A549 (cell line): Measurements from ENCODE around the gene FRYL. TPM values are rescaled to one million over a fixed set of nuclear protein-coding genes. Genes with fewer than 3 reads are reported as not detected.

Experiments used
- ATAC-seq, 2 experiments: fragments of 200-7000 bp in 1 of 2; fragments of >200 bp in 1 of 2; cut with Nextera tagmentation in 1 of 2; cut with Tn5 transposase in 1 of 2; 3 replicates each; pipeline versions ENCODE4 v1.8.0 to v1.9.1; 2018 to 2020; ENCODE audit warnings: mild to moderate bottlenecking in 1 of 2, moderate library complexity in 1 of 2
- CTCF ChIA-PET: fragments of 300-600 bp; sonication (Branson Sonifier 250); formaldehyde crosslinking; extraction: SDS; loops from one replicate; lab custom pipeline; 2021; ENCODE audit warnings: antibody characterized with exemption, inconsistent platforms; lab: Yijun Ruan, JAX
- POLR2A ChIA-PET: fragments of 350-600 bp; formaldehyde crosslinking; extraction: SDS; loops from one replicate; lab custom pipeline; 2021; ENCODE audit warnings: antibody characterized with exemption, inconsistent platforms; lab: Yijun Ruan, JAX
- DNase-seq, 2 experiments: peaks; one replicate each; pipeline versions ENCODE4 v3.0.0 to v3.0.0-alpha.2; 2011 to 2016; ENCODE audit warnings: low read depth in 1 of 2, low spot score in 1 of 2
- FAIRE-seq: peaks from 2 replicates; lab custom pipeline; 2011; peaks lifted over from hg19 to GRCh38; lab: Jason Lieb, UNC
- H3K27ac ChIP-seq, 2 experiments: fragments of >200 bp; sonication (Bioruptor Twin); formaldehyde crosslinking; 3 replicates each; pipeline ENCODE4 v1.5.1; 2016 to 2017
- H3K4me1 ChIP-seq: fragments of >200 bp; sonication (Bioruptor Twin); formaldehyde crosslinking; 3 replicates; pipeline ENCODE4 v1.6.1; 2016
- H3K4me2 ChIP-seq: fragments of >200 bp; sonication (Bioruptor Twin); formaldehyde crosslinking; 3 replicates; pipeline ENCODE4 v1.6.1; 2016
- H3K4me3 ChIP-seq: fragments of >200 bp; sonication (Bioruptor Twin); formaldehyde crosslinking; 3 replicates; pipeline ENCODE4 v1.5.1; 2016
- H3K9me3 ChIP-seq: fragments of >200 bp; sonication (Bioruptor Twin); formaldehyde crosslinking; 3 replicates; pipeline ENCODE4 v1.6.1; 2016
- BHLHE40 ChIP-seq: IDR thresholded peaks from 2 replicates; pipeline ENCODE4 v1.6.1; 2012; ENCODE audit warnings: low read depth, low read length, inconsistent platforms
- CHD2 ChIP-seq: fragments of 150-350 bp; IDR thresholded peaks from 2 replicates; pipeline ENCODE4 v1.6.1; 2014; ENCODE audit warnings: low read length; ENCODE audit not compliant: partially characterized antibody
- CHD4 ChIP-seq: fragments of 200-600 bp; sonication (generic); IDR thresholded peaks from 2 replicates; pipeline ENCODE4 v1.6.1; 2016; ENCODE audit warnings: antibody characterized with exemption, mild to moderate bottlenecking, borderline replicate concordance
- E2F6 ChIP-seq: IDR thresholded peaks from 2 replicates; pipeline ENCODE4 v1.6.1; 2012; ENCODE audit warnings: low read depth, borderline replicate concordance
- EHF ChIP-seq: fragments of 250-450 bp; sonication (Bioruptor Pico); IDR thresholded peaks from 2 replicates; pipeline ENCODE4 v1.5.0; 2020; ENCODE audit warnings: mild to moderate bottlenecking
- EHMT2 ChIP-seq: fragments of 200-600 bp; sonication (generic); IDR thresholded peaks from 2 replicates; pipeline ENCODE4 v1.6.1; 2016; ENCODE audit warnings: antibody characterized with exemption, low read depth, mild to moderate bottlenecking, moderate library complexity
- EP300 ChIP-seq, 2 experiments: fragments of >200 bp; sonication (Bioruptor Twin); formaldehyde crosslinking; IDR thresholded peaks; 2 replicates in 1 of 2; 3 replicates in 1 of 2; pipeline ENCODE4 v1.6.1; 2016 to 2017
- FOSL2 ChIP-seq, 2 experiments: fragments of 450-650 bp in 1 of 2; fragments of >200 bp in 1 of 2; sonication (Bioruptor Twin) in 1 of 2; formaldehyde crosslinking; IDR thresholded peaks; 2 replicates each; pipeline versions ENCODE4 v1.5.0 to v1.6.1; 2016 to 2020; ENCODE audit warnings: mild to moderate bottlenecking in 1 of 2, moderate library complexity in 1 of 2
- GATA3 ChIP-seq: IDR thresholded peaks from 2 replicates; pipeline ENCODE4 v1.6.1; 2012; ENCODE audit warnings: borderline replicate concordance
- HEYL ChIP-seq: fragments of 250-450 bp; sonication (Bioruptor Pico); IDR thresholded peaks from 2 replicates; pipeline ENCODE4 v1.8.0; 2021; ENCODE audit warnings: mild to moderate bottlenecking, moderate library complexity
- HOXA7 ChIP-seq: fragments of 250-450 bp; sonication (Bioruptor Pico); IDR thresholded peaks from 2 replicates; pipeline ENCODE4 v1.5.0; 2020; ENCODE audit warnings: mild to moderate bottlenecking, moderate library complexity
- JUNB ChIP-seq: fragments of >200 bp; sonication (Bioruptor Twin); formaldehyde crosslinking; IDR thresholded peaks from 2 replicates; pipeline ENCODE4 v1.6.1; 2016
- KDM1A ChIP-seq: fragments of 200-600 bp; sonication (generic); IDR thresholded peaks from 2 replicates; pipeline ENCODE4 v1.6.1; 2016; ENCODE audit warnings: low read depth, mild to moderate bottlenecking
- MAFK ChIP-seq: fragments of 450-650 bp; IDR thresholded peaks from 2 replicates; pipeline ENCODE4 v1.6.1; 2014; ENCODE audit not compliant: partially characterized antibody
- MAX ChIP-seq: IDR thresholded peaks from 2 replicates; pipeline ENCODE4 v1.6.1; 2012
- MAZ ChIP-seq: fragments of 150-350 bp; IDR thresholded peaks from 2 replicates; pipeline ENCODE4 v1.6.1; 2014; ENCODE audit warnings: antibody characterized with exemption, low read depth, low read length, borderline replicate concordance
- MYC ChIP-seq: IDR thresholded peaks from 2 replicates; pipeline ENCODE4 v1.6.1; 2012; ENCODE audit warnings: mild to moderate bottlenecking, inconsistent platforms, low read length, improper control_type of control experiment, borderline replicate concordance
- RAD21 ChIP-seq, 2 experiments: fragments of >200 bp in 1 of 2; sonication (Bioruptor Twin) in 1 of 2; formaldehyde crosslinking in 1 of 2; IDR thresholded peaks in 1 of 2; conservative IDR thresholded peaks in 1 of 2; 2 replicates in 1 of 2; 3 replicates in 1 of 2; pipeline ENCODE4 v1.6.1; 2012 to 2018; ENCODE audit warnings: inconsistent platforms in 1 of 2
- RCOR1 ChIP-seq: fragments of 150-350 bp; IDR thresholded peaks from 2 replicates; pipeline ENCODE4 v1.6.1; 2014; ENCODE audit warnings: antibody characterized with exemption, low read length, low read depth
- SMC3 ChIP-seq: fragments of >200 bp; sonication (Bioruptor Twin); formaldehyde crosslinking; IDR thresholded peaks from 3 replicates; pipeline ENCODE4 v1.6.1; 2018; ENCODE audit warnings: inconsistent platforms
- WGBS: methylation state at CpG from one replicate; pipeline ENCODE4 v1.1.6; 2017; ENCODE audit errors: missing lambda C conversion rate; 5-methylcytosine and 5-hydroxymethylcytosine counted together
- polyA plus RNA-seq, 4 experiments: library from polyadenylated mRNA; depleted of rRNA in 3 of 4; stranded (reverse); fragments of >200 nt; fragmentation: RNase III in 1 of 4; extraction: RNeasy Plus Mini Kit Qiagen cat#74134 plus additional on column Dnase treatment in 1 of 4; gene quantifications; 2 replicates in 3 of 4; 3 replicates in 1 of 4; pipeline ENCODE4 v1.2.3, GENCODE V29; 2011 to 2017

Gene FRYL
- polyA plus RNA-seq, 2 of the 4 experiments (the other 2 are of a cell fraction), result 7.1 to 21.1 TPM

GRCh38 chr4:48518143-48518542 is 261.9 kb downstream of the FRYL start:
- H3K4me1 ChIP-seq, result no peaks in the 10 kb centered on the region
- H3K27ac ChIP-seq, result no peak overlapping the region
- H3K4me2 ChIP-seq, result no peak overlapping the region
- H3K4me3 ChIP-seq, result no peak overlapping the region
- POLR2A ChIA-PET, result no interaction called here
- no peak for DNase-seq
- TF ChIP-seq SMC3 (no peak), CHD2 (no peak), MAZ (no peak), JUNB (no peak), RAD21 (conservative IDR thresholded peaks at IDR 0.05 in 1 of 2, IDR thresholded peaks at IDR 0.05 in 1 of 2) (no peak)
- TF ChIP-seq, all 56 proteins: peak for 0
- H3K9me3 ChIP-seq, result no peaks in the 10 kb centered on the region
- CTCF ChIA-PET, result no interaction called here
- ATAC-seq, result no peak
- no peak for FAIRE-seq
- WGBS, result 91% methylated on average over 3 of the region's 3 CpGs

GRCh38 chr4:48509543-48509942 is 270.5 kb downstream of the FRYL start:
- ATAC-seq, result no peak

GRCh38 chr4:48506716-48507115 is 273.4 kb downstream of the FRYL start:
- WGBS, result 88% methylated on average over 2 of the region's 2 CpGs
- TF ChIP-seq MYC, result no peak
- ChIA-PET POLR2A (no interaction called here), CTCF (interaction anchor here (1.2 kb wide), 1 partner anchor 40 kb away, joined by 3 read pairs; no protein-coding TSS in a partner anchor)
- H3K27ac ChIP-seq, result no peak overlapping the region
- H3K4me2 ChIP-seq, result no peak overlapping the region
- FAIRE-seq (no peak), ATAC-seq (no peak), DNase-seq (no peak)
- no peak overlapping the region for H3K4me3 ChIP-seq
- no peaks in the 10 kb centered on the region for H3K9me3 ChIP-seq
- H3K4me1 ChIP-seq, result peaks cover 16% of the 10 kb centered on the region

More at GRCh38 chr4:48509543-48509942, 270.5 kb downstream of the FRYL start:
- no peak for TF ChIP-seq EHMT2
- no peak for TF ChIP-seq HOXA7 (CRISPR knock-in tag)
- no peak for TF ChIP-seq E2F6
- TF ChIP-seq SMC3, result no peak
- TF ChIP-seq CHD4, result no peak
- no peak for TF ChIP-seq RCOR1
- TF ChIP-seq EP300 (IDR thresholded peaks at IDR 0.05), result no peak
- TF ChIP-seq GATA3, result no peak
- TF ChIP-seq MAX, result no peak
- no peak for TF ChIP-seq MAZ
- no peak for TF ChIP-seq BHLHE40
- no peak for TF ChIP-seq HEYL (CRISPR knock-in tag)
- TF ChIP-seq KDM1A, result no peak
- TF ChIP-seq EHF, result no peak
- no peak for TF ChIP-seq FOSL2 (IDR thresholded peaks at IDR 0.05)
- TF ChIP-seq FOSL2 (CRISPR knock-in tag; IDR thresholded peaks at IDR 0.05), result no peak
- no peak for TF ChIP-seq JUNB
- H3K4me3 ChIP-seq, result no peak overlapping the region
- ChIA-PET POLR2A (no interaction called here), CTCF (no interaction called here)
- H3K27ac ChIP-seq, result no peak overlapping the region
- H3K9me3 ChIP-seq, result no peaks in the 10 kb centered on the region
- no peak for DNase-seq
- peaks cover 6% of the 10 kb centered on the region for H3K4me1 ChIP-seq
- no peak for FAIRE-seq
- no peak overlapping the region for H3K4me2 ChIP-seq

GRCh38 chr4:48504352-48504751 is 275.7 kb downstream of the FRYL start:
- Histone ChIP-seq H3K4me1 (peaks cover 16% of the 10 kb centered on the region), H3K4me3 (no peak overlapping the region), H3K27ac (peak overlapping the region; percentile 45 to 52; a peak in 4 of 6 replicates), H3K9me3 (no peaks in the 10 kb centered on the region), H3K4me2 (peak overlapping the region; percentile 62)
- WGBS, result 7% methylated on average over 1 of the region's 1 CpG
- CTCF ChIA-PET, result no interaction called here
- FAIRE-seq (no peak), ATAC-seq (no peak), DNase-seq (peak in 1 of 2 experiments; percentile 12)
- POLR2A ChIA-PET, result no interaction called here
- no peak for TF ChIP-seq EHF
- peak; percentile 70 for TF ChIP-seq MAFK
